ENCODE results near the gene NTPCR.

The NTPCR gene

GRCh38 chr1:233025567-233025966, 75.2 kb downstream of the NTPCR start:
- Histone ChIP-seq H3K27me3 (ENCODE audit: insufficient read depth, poor library complexity, severe bottlenecking) (no peaks in the 10 kb centered on the region), H3K27ac (replicated peaks) (no peak overlapping the region), H3K4me3 (replicated peaks; ENCODE audit: insufficient read depth, low read length) (no peak overlapping the region)
- no peak for DNase-seq (ENCODE audit: low read depth in 1 of 2, low spot score in 1 of 2)
- no peak for TF ChIP-seq GABPA (IDR thresholded peaks at IDR 0.05; ENCODE audit: low read depth)
- no peak for TF ChIP-seq REST (IDR thresholded peaks at IDR 0.05; ENCODE audit: insufficient replicate concordance, low read depth)
- TF ChIP-seq POLR2AphosphoS5 (IDR thresholded peaks at IDR 0.05; ENCODE audit: low read depth) = no peak
- no peak for TF ChIP-seq CTCF (IDR thresholded peaks at IDR 0.05; ENCODE audit: insufficient read depth, low read length)
- no peak for TF ChIP-seq SPI1 (IDR thresholded peaks at IDR 0.05; ENCODE audit: borderline replicate concordance, low read depth)

- TF ChIP-seq REST (IDR thresholded peaks at IDR 0.05; ENCODE audit: insufficient replicate concordance, low read depth) (no peak), GABPA (IDR thresholded peaks at IDR 0.05; ENCODE audit: low read depth) (no peak), CTCF (IDR thresholded peaks at IDR 0.05; ENCODE audit: insufficient read depth, low read length) (no peak), POLR2AphosphoS5 (IDR thresholded peaks at IDR 0.05; ENCODE audit: low read depth) (no peak), SPI1 (IDR thresholded peaks at IDR 0.05; ENCODE audit: borderline replicate concordance, low read depth) (no peak)
- no peak overlapping the region for H3K27ac ChIP-seq (replicated peaks)
- H3K4me3 ChIP-seq (replicated peaks; ENCODE audit: insufficient read depth, low read length) = no peak overlapping the region
- no peaks in the 10 kb centered on the region for H3K27me3 ChIP-seq (ENCODE audit: insufficient read depth, poor library complexity, severe bottlenecking)
- DNase-seq (ENCODE audit: low read depth in 1 of 2, low spot score in 1 of 2) = no peak
Measured at GRCh38 chr1:233027046-233027445, 76.6 kb downstream of the NTPCR start.

- TF ChIP-seq SPI1 (IDR thresholded peaks at IDR 0.05; ENCODE audit: borderline replicate concordance, low read depth) = no peak
- no peak for TF ChIP-seq POLR2AphosphoS5 (IDR thresholded peaks at IDR 0.05; ENCODE audit: low read depth)
- TF ChIP-seq GABPA (IDR thresholded peaks at IDR 0.05; ENCODE audit: low read depth) = no peak
- TF ChIP-seq REST (IDR thresholded peaks at IDR 0.05; ENCODE audit: insufficient replicate concordance, low read depth) = no peak
- TF ChIP-seq CTCF (IDR thresholded peaks at IDR 0.05; ENCODE audit: insufficient read depth, low read length) = no peak
- H3K27me3 ChIP-seq (ENCODE audit: insufficient read depth, poor library complexity, severe bottlenecking) = no peaks in the 10 kb centered on the region
Measured at GRCh38 chr1:233031521-233031920, 81.1 kb downstream of the NTPCR start.

More at GRCh38 chr1:233031521-233031920, 81.1 kb downstream of the NTPCR start:
- Histone ChIP-seq H3K27ac (replicated peaks) (no peak overlapping the region), H3K4me3 (replicated peaks; ENCODE audit: insufficient read depth, low read length) (no peak overlapping the region)
- no peak for DNase-seq (ENCODE audit: low read depth in 1 of 2, low spot score in 1 of 2)

Measured in HL-60 (cell line).